H1 (cell line): ENCODE measurements around the gene TLE5. TPM values are rescaled to one million over a fixed set of nuclear protein-coding genes. Genes with fewer than 3 reads are reported as not detected.
A peak's percentile ranks its signal among the peaks of the same experiment; 100 is the strongest.

Experiments
- CTCF ChIA-PET: fragments of 300-600 bp; sonication (Branson Sonifier 250); formaldehyde crosslinking; loops from one replicate; lab custom pipeline; 2021; ENCODE audit not compliant: partially characterized antibody; lab: Charles Lee
- POLR2A ChIA-PET: fragments of 300-600 bp; sonication (Branson Sonifier 250); formaldehyde crosslinking; loops from one replicate; lab custom pipeline; 2021; ENCODE audit warnings: inconsistent platforms; ENCODE audit not compliant: partially characterized antibody; lab: Charles Lee
- DNase-seq, 2 experiments: peaks; one replicate each; pipeline versions ENCODE4 v3.0.0 to v3.0.0-alpha.2; 2010 to 2022; ENCODE audit warnings: low spot score in 2 of 2, low read depth in 1 of 2, mixed read lengths in 1 of 2
- FAIRE-seq: peaks from 2 replicates; lab custom pipeline; 2011; peaks lifted over from hg19 to GRCh38; lab: Jason Lieb, UNC
- H2AFZ ChIP-seq: 2 replicates; pipeline ENCODE4 v1.8.1; 2012; ENCODE audit warnings: low read length, inconsistent platforms
- H2AK5ac ChIP-seq: 2 replicates; pipeline ENCODE4 v1.6.1; 2013; ENCODE audit warnings: low read depth, low read length
- H2BK120ac ChIP-seq: replicated peaks from 2 replicates; pipeline ENCODE3; 2013; ENCODE audit warnings: low read depth, low read length, inconsistent platforms
- H2BK12ac ChIP-seq: 2 replicates; pipeline ENCODE4 v1.6.1; 2013; ENCODE audit warnings: low read depth, low read length
- H2BK15ac ChIP-seq: 2 replicates; pipeline ENCODE4 v1.6.1; 2013; ENCODE audit warnings: low read length
- H2BK20ac ChIP-seq: 2 replicates; pipeline ENCODE4 v1.6.1; 2013; ENCODE audit warnings: low read length
- H2BK5ac ChIP-seq: 2 replicates; pipeline ENCODE4 v1.6.1; 2013; ENCODE audit warnings: low read depth, low read length
- H3K14ac ChIP-seq: 2 replicates; pipeline ENCODE4 v1.6.1; 2013; ENCODE audit warnings: inconsistent platforms; ENCODE audit not compliant: insufficient read length
- H3K18ac ChIP-seq: 2 replicates; pipeline ENCODE4 v1.6.1; 2013; ENCODE audit warnings: low read length; ENCODE audit errors: extremely low read depth
- H3K23ac ChIP-seq: 2 replicates; pipeline ENCODE4 v1.6.1; 2013; ENCODE audit warnings: inconsistent platforms; ENCODE audit not compliant: insufficient read length
- H3K23me2 ChIP-seq: 2 replicates; pipeline ENCODE4 v1.6.1; 2013; ENCODE audit warnings: low read depth, low read length
- H3K27ac ChIP-seq: 2 replicates; pipeline ENCODE4 v1.6.1; 2011; ENCODE audit warnings: low read depth, low read length, inconsistent platforms
- H3K27me3 ChIP-seq, 4 experiments: replicated peaks in 1 of 4; 1 replicate in 1 of 4; 2 replicates in 3 of 4; pipeline versions ENCODE4 v1.6.1 to v1.8.1; 2011 to 2013; ENCODE audit warnings: low read length in 3 of 4, mild to moderate bottlenecking in 3 of 4, inconsistent platforms in 2 of 4, mixed read lengths in 2 of 4, moderate library complexity in 1 of 4; ENCODE audit not compliant: control insufficient read depth in 3 of 4, insufficient read depth in 3 of 4; ENCODE audit errors: extremely low read depth in 1 of 4
- H3K36me3 ChIP-seq, 4 experiments: 2 replicates each; pipeline versions ENCODE4 v1.6.1 to v1.8.1; 2011 to 2013; ENCODE audit warnings: mild to moderate bottlenecking in 4 of 4, low read length in 3 of 4, moderate library complexity in 2 of 4, control low read depth in 1 of 4, inconsistent platforms in 1 of 4; ENCODE audit not compliant: insufficient read depth in 4 of 4, control insufficient read depth in 2 of 4
- H3K4ac ChIP-seq: replicated peaks from 2 replicates; pipeline ENCODE3; 2013; ENCODE audit warnings: low read length, low read depth, mixed read lengths, inconsistent platforms; ENCODE audit not compliant: insufficient read length
- H3K4me1 ChIP-seq, 4 experiments: replicated peaks in 1 of 4; 1 replicate in 1 of 4; 2 replicates in 3 of 4; pipeline versions ENCODE4 v1.6.1 to v1.8.1; 2011 to 2013; ENCODE audit warnings: low read length in 3 of 4, inconsistent platforms in 2 of 4, mixed read lengths in 1 of 4; ENCODE audit not compliant: insufficient read depth in 4 of 4, control insufficient read depth in 3 of 4
- H3K4me2 ChIP-seq, 2 experiments: 2 replicates each; pipeline versions ENCODE4 v1.6.1 to v1.8.1; 2011 to 2013; ENCODE audit warnings: low read depth in 2 of 2, low read length in 2 of 2, control low read depth in 1 of 2, inconsistent platforms in 1 of 2, mild to moderate bottlenecking in 1 of 2; ENCODE audit not compliant: insufficient read depth in 1 of 2
- H3K4me3 ChIP-seq, 4 experiments: fragments of 200-600, 300-600 bp in 1 of 4; sonication (generic), shearing (Covaris generic), sonication (Bioruptor Twin) in 1 of 4; 2 replicates each; pipeline versions ENCODE4 v1.5.1 to v1.8.1; 2011 to 2016; ENCODE audit warnings: low read length in 4 of 4, low read depth in 3 of 4, control low read depth in 2 of 4, inconsistent platforms in 2 of 4, mild to moderate bottlenecking in 2 of 4, mixed read lengths in 1 of 4, moderate library complexity in 1 of 4; ENCODE audit not compliant: insufficient read depth in 2 of 4; ENCODE audit errors: extremely low read depth in 1 of 4
- H3K56ac ChIP-seq: replicated peaks from 2 replicates; pipeline ENCODE3; 2013; ENCODE audit warnings: low read depth, mild to moderate bottlenecking, mixed read lengths, low read length, inconsistent platforms; ENCODE audit not compliant: insufficient read length
- H3K79me1 ChIP-seq: 2 replicates; pipeline ENCODE4 v1.6.1; 2013; ENCODE audit warnings: low read depth, low read length, control low read depth
- H3K79me2 ChIP-seq, 2 experiments: 2 replicates each; pipeline versions ENCODE4 v1.6.1 to v1.8.1; 2012 to 2013; ENCODE audit warnings: low read length in 2 of 2, mild to moderate bottlenecking in 2 of 2, inconsistent platforms in 1 of 2; ENCODE audit not compliant: insufficient read depth in 2 of 2, control insufficient read depth in 1 of 2
- H3K9ac ChIP-seq, 4 experiments: replicated peaks in 1 of 4; 1 replicate in 1 of 4; 2 replicates in 3 of 4; pipeline versions ENCODE4 v1.6.1 to v1.8.1; 2011 to 2013; ENCODE audit warnings: low read depth in 3 of 4, low read length in 3 of 4, control low read depth in 2 of 4, mild to moderate bottlenecking in 2 of 4, moderate library complexity in 2 of 4, inconsistent platforms in 1 of 4; ENCODE audit errors: extremely low read depth in 1 of 4
- H3K9me3 ChIP-seq, 2 experiments: 2 replicates each; pipeline versions ENCODE4 v1.6.1 to v1.8.1; 2012 to 2013; ENCODE audit warnings: mild to moderate bottlenecking in 2 of 2, moderate library complexity in 2 of 2, control low read depth in 1 of 2, inconsistent platforms in 1 of 2, low read depth in 1 of 2, low read length in 1 of 2, mixed read lengths in 1 of 2; ENCODE audit not compliant: insufficient read depth in 2 of 2
- H4K20me1 ChIP-seq, 2 experiments: replicated peaks in 1 of 2; 2 replicates each; pipeline versions ENCODE3 to v1.8.1; 2011 to 2013; ENCODE audit warnings: inconsistent platforms in 2 of 2, low read length in 2 of 2, mild to moderate bottlenecking in 1 of 2; ENCODE audit not compliant: insufficient read depth in 2 of 2, control insufficient read depth in 1 of 2
- H4K5ac ChIP-seq: 2 replicates; pipeline ENCODE4 v1.6.1; 2013; ENCODE audit warnings: low read length, low read depth, mixed read lengths, inconsistent platforms; ENCODE audit not compliant: insufficient read length
- H4K8ac ChIP-seq: 2 replicates; pipeline ENCODE4 v1.8.0; 2013; ENCODE audit warnings: mild to moderate bottlenecking, moderate library complexity, low read length, inconsistent platforms; ENCODE audit not compliant: insufficient read depth; ENCODE audit errors: extremely low read depth
- H4K91ac ChIP-seq: replicated peaks from 2 replicates; pipeline ENCODE3; 2013; ENCODE audit warnings: low read length, mixed read lengths, inconsistent platforms; ENCODE audit not compliant: insufficient read length
- ASH2L ChIP-seq: fragments of 200-600, 300-600 bp; sonication (generic); IDR thresholded peaks from one replicate; pipeline ENCODE4 v1.7.1; 2017; ENCODE audit warnings: low read length
- BCL11A ChIP-seq, 2 experiments: IDR thresholded peaks; one replicate each; pipeline ENCODE4 v1.6.1; 2011; ENCODE audit warnings: low read depth in 2 of 2, low read length in 2 of 2, mild to moderate bottlenecking in 2 of 2
- CEBPB ChIP-seq: IDR thresholded peaks from 2 replicates; pipeline ENCODE4 v1.6.1; 2012; ENCODE audit warnings: low read depth, low read length
- GTF2F1 ChIP-seq: IDR thresholded peaks from 2 replicates; pipeline ENCODE4 v1.6.1; 2012; ENCODE audit warnings: low read depth, low read length, improper control_type of control experiment, borderline replicate concordance
- HDAC2 ChIP-seq, 2 experiments: fragments of 300-600 bp in 1 of 2; sonication (generic) in 1 of 2; IDR thresholded peaks; 2 replicates each; pipeline ENCODE4 v1.6.1; 2011 to 2012; ENCODE audit warnings: low read depth in 2 of 2, low read length in 2 of 2, mild to moderate bottlenecking in 2 of 2, moderate library complexity in 2 of 2, borderline replicate concordance in 1 of 2, inconsistent platforms in 1 of 2
- NRF1 ChIP-seq: IDR thresholded peaks from 2 replicates; pipeline ENCODE4 v1.6.1; 2011; ENCODE audit warnings: mild to moderate bottlenecking, low read depth, low read length, improper control_type of control experiment
- POU5F1 ChIP-seq: IDR thresholded peaks from 2 replicates; pipeline ENCODE4 v1.6.1; 2011; ENCODE audit warnings: low read depth, mild to moderate bottlenecking, low read length, moderate library complexity
- RBBP5 ChIP-seq: IDR thresholded peaks from 2 replicates; pipeline ENCODE4 v1.7.1; 2012; ENCODE audit warnings: low read depth, mild to moderate bottlenecking, inconsistent platforms, low read length, moderate library complexity, borderline replicate concordance
- SIN3A ChIP-seq, 2 experiments: IDR thresholded peaks in 1 of 2; conservative IDR thresholded peaks in 1 of 2; 2 replicates each; pipeline ENCODE4 v1.6.1; 2011 to 2012; ENCODE audit warnings: low read length in 2 of 2, improper control_type of control experiment in 1 of 2, low read depth in 1 of 2, mild to moderate bottlenecking in 1 of 2
- USF2 ChIP-seq: IDR thresholded peaks from 2 replicates; pipeline ENCODE4 v1.6.1; 2011; ENCODE audit warnings: low read length, improper control_type of control experiment
- WGBS, 2 experiments: shearing (Covaris generic) in 1 of 2; methylation state at CpG; one replicate each; pipeline versions ENCODE4 v1.1.6 to v1.1.7; 2013 to 2015; ENCODE audit warnings: low lambda C conversion rate in 2 of 2, mixed read lengths in 2 of 2, inconsistent platforms in 1 of 2, low coverage in 1 of 2, missing lambda C conversion rate in 1 of 2; ENCODE audit not compliant: insufficient replicate concordance in 2 of 2, insufficient coverage in 1 of 2, insufficient read length in 1 of 2; ENCODE audit errors: extremely low coverage in 1 of 2, missing lambda C conversion rate in 1 of 2; 5-methylcytosine and 5-hydroxymethylcytosine counted together
- polyA plus RNA-seq, 7 experiments: library from polyadenylated mRNA; depleted of rRNA in 3 of 7; stranded (reverse) in 5 of 7; unstranded in 2 of 7; fragments of >200 nt in 5 of 7; fragments of 200-250 nt in 2 of 7; gene quantifications; 1 replicate in 5 of 7; 2 replicates in 1 of 7; 4 replicates in 1 of 7; pipeline versions ENCODE4 v1.2.1 to v1.2.3, GENCODE V29; 2011 to 2013; ENCODE audit warnings: missing spikeins in 2 of 7, mixed read lengths in 2 of 7
- total RNA-seq: library from RNA; stranded (reverse); fragmentation: NEBNext Ultra II Directional; extraction: Animal tissue kit (Norgen Biotek cat#: 25700); gene quantifications from 2 replicates; pipeline ENCODE4 v1.2.1, GENCODE V29; 2021

The TLE5 gene
- total and polyA plus RNA-seq, 2 of the 8 experiments (the other 6 are each of a cell fraction or from before 2014, with no cell fraction given): 187 to 285 TPM

GRCh38 chr19:3109491-3109890 lies 47.2 kb upstream of the TLE5 start:
- Histone ChIP-seq H2BK120ac (no peak overlapping the region), H2AK5ac (peak overlapping the region; percentile 79; the same call in 1 of the 2 replicates), H3K36me3 (no peaks in the 10 kb centered on the region), H3K14ac (no peak overlapping the region), H3K56ac (no peak overlapping the region), H3K23me2 (no peaks in the 10 kb centered on the region), H4K91ac (no peak overlapping the region), H3K9me3 (no peaks in the 10 kb centered on the region), H3K4me1 (peaks cover 0 to 5% (median 2%) of the 10 kb centered on the region in 4 experiments; a peak in 5 of 7 replicates), H3K27me3 (peaks cover 0 to 2% (median 0%) of the 10 kb centered on the region in 4 experiments; a peak in 1 of 7 replicates), H3K18ac (no peak overlapping the region), H2BK12ac (no peak overlapping the region), H3K79me2 (peaks cover 0 to 39% of the 10 kb centered on the region in 2 experiments; a peak in 3 of 4 replicates), H4K20me1 (peaks cover 4 to 15% of the 10 kb centered on the region in 2 experiments), H2BK15ac (no peak overlapping the region), H3K23ac (no peak overlapping the region), H4K8ac (peak overlapping the region; percentile 18; the same call in 1 of the 2 replicates), H3K4me3 (no peak overlapping the region), H4K5ac (no peak overlapping the region), H3K4ac (no peak overlapping the region), H3K27ac (no peak overlapping the region), H3K4me2 (no peak overlapping the region), H2BK20ac (no peak overlapping the region), H2BK5ac (peak overlapping the region; percentile 35; the same call in 1 of the 2 replicates), H3K79me1 (peaks cover 6% of the 10 kb centered on the region; the same call in 1 of the 2 replicates), H3K9ac (no peak overlapping the region), H2AFZ (no peak overlapping the region)
- DNase-seq (no peak), FAIRE-seq (no peak)
- ChIA-PET CTCF (interaction anchor here (0.7 to 20.0 kb wide), 11 partner anchors 11 to 151 kb away, joined by 3 to 339 read pairs (median 7); no protein-coding TSS in a partner anchor), POLR2A (no interaction called here)
- WGBS, 2 experiments: 91% methylated on average over 22 of the region's 22 CpGs; no CpG with 5 or more reads in 1 of the 2 experiments
- TF ChIP-seq NRF1: no peak
- TF ChIP-seq GTF2F1: no peak
- TF ChIP-seq SIN3A (conservative IDR thresholded peaks at IDR 0.05 in 1 of 2, IDR thresholded peaks at IDR 0.05 in 1 of 2; ENCODE audit: low read depth in 1 of 2, low read length in 2 of 2): no peak
- TF ChIP-seq HDAC2 (IDR thresholded peaks at IDR 0.05; ENCODE audit: borderline replicate concordance in 1 of 2, low read depth in 2 of 2, low read length in 2 of 2): no peak
- no peak for TF ChIP-seq POU5F1
- no peak for TF ChIP-seq BCL11A (IDR thresholded peaks at IDR 0.05; ENCODE audit: low read depth in 2 of 2, low read length in 2 of 2)
- TF ChIP-seq ASH2L: no peak
- TF ChIP-seq USF2: no peak
- no peak for TF ChIP-seq RBBP5
- TF ChIP-seq CEBPB: no peak
